ENCODE measurements around the gene PUSL1. TPM values are rescaled to one million over a fixed set of nuclear protein-coding genes. Genes with fewer than 3 reads are reported as not detected.
A peak's percentile ranks its signal among the peaks of the same experiment; 100 is the strongest.

PUSL1 gene
- total RNA-seq, 1 donor from 2014 or later = 10.4 TPM

GRCh38 chr1:1280782-1281481 lies 27.5 kb upstream of the PUSL1 start:
- DNase-seq = no peak
- Histone ChIP-seq H3K4me1 (peaks cover 11% of the 10 kb centered on the region), H3K36me3 (no peaks in the 10 kb centered on the region), H3K27ac (replicated peaks) (peak overlapping the region; percentile 68), H3K27me3 (ENCODE audit: low read depth) (peaks cover 15% of the 10 kb centered on the region), H3K9me3 (replicated peaks) (no peaks in the 10 kb centered on the region), H3K4me3 (no peak overlapping the region)
- intact Hi-C loops (cut with micrococcal nuclease) = no loop called here
- no peak for TF ChIP-seq CTCF (IDR thresholded peaks at IDR 0.05; ENCODE audit: borderline replicate concordance)

GRCh38 chr1:1281533-1282321 lies 26.7 kb upstream of the PUSL1 start:
- Histone ChIP-seq H3K4me3 (no peak overlapping the region), H3K36me3 (no peaks in the 10 kb centered on the region), H3K27ac (replicated peaks) (peak overlapping the region; percentile 68), H3K4me1 (peaks cover 11% of the 10 kb centered on the region), H3K27me3 (ENCODE audit: low read depth) (peaks cover 23% of the 10 kb centered on the region), H3K9me3 (replicated peaks) (no peaks in the 10 kb centered on the region)
- peak; percentile 85 for DNase-seq
- intact Hi-C loops (cut with micrococcal nuclease) = no loop called here
- TF ChIP-seq CTCF (IDR thresholded peaks at IDR 0.05; ENCODE audit: borderline replicate concordance) = no peak

GRCh38 chr1:1282998-1283397 lies 25.4 kb upstream of the PUSL1 start:
- intact Hi-C loops (cut with micrococcal nuclease) = no loop called here
- Histone ChIP-seq H3K27me3 (ENCODE audit: low read depth) (peaks cover 34% of the 10 kb centered on the region), H3K4me1 (peaks cover 11% of the 10 kb centered on the region), H3K4me3 (no peak overlapping the region), H3K27ac (replicated peaks) (no peak overlapping the region), H3K9me3 (replicated peaks) (no peaks in the 10 kb centered on the region), H3K36me3 (no peaks in the 10 kb centered on the region)
- no peak for TF ChIP-seq CTCF (IDR thresholded peaks at IDR 0.05; ENCODE audit: borderline replicate concordance)
- DNase-seq = no peak

GRCh38 chr1:1283821-1284220 lies 24.6 kb upstream of the PUSL1 start:
- DNase-seq = no peak
- Histone ChIP-seq H3K4me1 (peaks cover 11% of the 10 kb centered on the region), H3K27ac (replicated peaks) (no peak overlapping the region), H3K9me3 (replicated peaks) (no peaks in the 10 kb centered on the region), H3K4me3 (no peak overlapping the region), H3K36me3 (no peaks in the 10 kb centered on the region), H3K27me3 (ENCODE audit: low read depth) (peaks cover 34% of the 10 kb centered on the region)
- TF ChIP-seq CTCF (IDR thresholded peaks at IDR 0.05; ENCODE audit: borderline replicate concordance) = no peak
- intact Hi-C loops (cut with micrococcal nuclease) = no loop called here

GRCh38 chr1:1284221-1285101 lies 23.9 kb upstream of the PUSL1 start:
- DNase-seq = no peak
- Histone ChIP-seq H3K36me3 (no peaks in the 10 kb centered on the region), H3K9me3 (replicated peaks) (no peaks in the 10 kb centered on the region), H3K27ac (replicated peaks) (no peak overlapping the region), H3K4me3 (no peak overlapping the region), H3K4me1 (peaks cover 11% of the 10 kb centered on the region), H3K27me3 (ENCODE audit: low read depth) (peaks cover 34% of the 10 kb centered on the region)
- intact Hi-C loops (cut with micrococcal nuclease) = no loop called here
- TF ChIP-seq CTCF (IDR thresholded peaks at IDR 0.05; ENCODE audit: borderline replicate concordance) = no peak

All from left ventricle myocardium inferior (tissue), 1 donor.